Non-pigmented ciliary epithelial cell (primary cell): ENCODE data around the gene HABP4.
A peak's percentile ranks its signal among the peaks of the same experiment; 100 is the strongest.
"Not testable (repeated sequence)": the region's sequence is repeated elsewhere in the genome, so short reads cannot be mapped to it uniquely, and the experiment has no call there.

Experiments used
- DNase-seq: peaks from one replicate; pipeline ENCODE4 v3.0.0-alpha.2; 2010; ENCODE audit warnings: low read depth

HABP4 gene

DNA sequence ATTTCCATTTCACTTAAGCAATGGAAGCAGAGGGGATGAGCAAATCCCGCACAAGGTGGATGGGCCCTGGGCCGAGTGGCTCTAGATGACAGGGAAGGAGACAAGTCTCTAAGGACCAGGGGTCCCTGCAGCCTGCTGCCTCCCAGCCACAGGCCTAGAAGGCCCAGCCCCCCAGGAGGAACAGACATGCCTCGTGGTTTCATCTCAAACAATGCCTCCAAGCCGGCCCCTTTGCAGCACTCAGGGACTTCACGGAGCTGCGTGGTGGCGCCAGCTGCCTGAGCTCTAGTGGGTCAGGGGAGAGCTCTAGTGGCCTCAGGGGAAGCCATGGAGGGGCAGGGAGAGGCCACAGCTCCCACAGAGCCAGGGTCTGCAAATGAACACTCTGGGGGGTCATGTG lies 48.8 kb downstream of the HABP4 start:
- no peak for DNase-seq

DNA sequence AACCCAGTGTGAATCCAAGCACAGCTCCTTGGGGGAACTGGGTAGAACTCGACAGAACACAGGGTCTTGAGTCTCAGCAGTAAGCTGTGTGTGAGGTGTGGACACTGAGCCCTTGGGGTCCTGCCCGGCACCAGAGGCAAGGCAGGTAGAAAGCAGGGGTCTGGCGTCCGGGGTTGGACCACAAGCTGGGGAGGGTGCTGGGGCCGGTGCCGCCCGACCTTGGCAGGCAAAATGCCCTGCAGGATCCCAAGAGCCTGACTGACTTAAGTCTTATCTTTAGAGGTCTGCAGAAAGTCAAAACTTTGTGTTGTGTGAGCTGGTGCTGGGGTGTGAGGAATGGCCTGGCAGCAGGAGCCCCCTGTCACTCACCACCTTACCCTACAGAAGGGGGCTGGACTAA lies 49.3 kb downstream of the HABP4 start:
- DNase-seq: no peak

DNA sequence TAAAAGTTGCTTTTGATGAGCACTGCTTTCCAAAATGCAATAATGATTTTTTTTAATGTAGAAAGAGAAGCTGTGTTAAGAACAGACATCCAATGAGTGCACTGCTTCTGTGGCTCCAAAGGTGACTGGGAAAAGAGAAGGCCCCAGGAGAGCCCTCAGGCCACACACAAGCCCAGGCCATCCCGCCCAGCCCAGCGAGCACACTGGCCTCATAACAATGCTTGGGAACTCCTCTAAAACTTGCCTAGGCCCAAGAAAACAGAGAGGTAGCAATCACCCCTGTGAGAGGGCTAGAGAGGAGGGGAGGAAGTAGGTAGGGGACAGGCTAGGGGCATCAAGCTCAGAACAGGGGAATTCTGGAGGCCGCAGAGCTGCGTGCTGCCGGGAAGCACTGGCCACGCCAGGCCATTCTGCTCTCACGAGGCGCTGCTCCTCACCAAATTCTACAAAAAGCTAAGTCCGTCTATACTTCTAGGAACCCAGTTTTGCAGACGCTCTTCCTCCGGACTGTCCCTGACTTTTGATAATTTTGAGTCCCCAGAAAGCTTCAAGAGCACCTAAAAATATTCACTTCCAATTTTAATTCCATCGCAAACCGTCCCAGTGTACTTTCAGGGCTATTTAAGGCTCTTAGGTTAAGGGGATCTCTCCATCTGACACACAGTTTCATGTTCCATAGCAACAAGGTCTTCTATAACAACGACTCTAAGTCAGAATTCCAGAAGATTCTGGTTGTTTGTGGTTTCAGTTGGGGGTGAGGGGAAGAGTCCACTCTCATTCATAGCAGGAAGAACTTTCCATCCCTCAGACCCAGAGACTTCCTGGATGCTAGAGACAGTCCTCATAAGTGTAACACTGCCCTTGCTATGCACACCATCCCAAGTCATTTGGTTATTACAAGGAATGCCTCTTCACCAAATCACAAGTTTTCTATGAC lies 51.0 kb downstream of the HABP4 start:
- no peak for DNase-seq

DNA sequence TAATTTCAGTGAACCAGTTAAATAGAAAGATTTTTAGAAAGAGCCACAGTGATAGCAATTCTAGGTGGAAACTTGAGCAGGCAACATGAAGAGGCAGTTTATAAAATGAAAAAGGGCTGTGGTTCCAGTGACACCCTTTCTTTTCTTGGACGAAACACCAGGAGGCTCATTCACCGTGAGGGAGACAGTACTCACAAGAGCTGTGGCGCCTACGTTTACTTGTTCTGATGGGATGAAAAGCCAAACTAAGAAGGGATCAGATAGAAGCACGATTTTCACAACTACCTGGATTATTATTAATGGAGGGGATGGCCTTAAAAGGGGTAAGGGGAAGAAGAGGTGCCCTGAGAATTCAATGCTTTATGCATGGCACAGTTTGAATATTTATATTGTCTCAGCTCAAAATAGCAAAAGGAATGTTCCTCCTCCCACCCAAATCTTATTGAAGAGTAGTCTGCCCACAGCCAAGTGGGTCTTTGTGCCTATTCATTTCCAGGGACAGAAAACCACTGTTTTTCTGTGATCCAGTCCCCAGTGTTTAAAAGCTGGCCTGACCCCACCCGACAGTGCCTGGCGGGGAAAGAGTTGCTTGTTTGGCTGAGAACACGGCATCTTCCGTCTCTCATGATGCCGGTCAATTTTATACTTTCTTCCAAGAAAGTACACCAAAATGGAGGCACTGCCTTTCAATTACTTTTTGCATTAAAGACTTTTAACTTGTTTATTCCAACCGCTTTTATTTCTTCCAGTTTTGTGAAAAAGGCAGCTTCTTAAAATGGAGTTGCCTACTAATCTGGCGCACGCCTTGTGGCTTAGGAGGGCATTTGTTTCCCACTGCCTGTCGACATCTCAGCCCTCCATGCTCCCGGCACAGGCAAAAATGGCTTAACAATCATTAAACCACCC lies 51.9 kb downstream of the HABP4 start:
- DNase-seq: no peak

DNA sequence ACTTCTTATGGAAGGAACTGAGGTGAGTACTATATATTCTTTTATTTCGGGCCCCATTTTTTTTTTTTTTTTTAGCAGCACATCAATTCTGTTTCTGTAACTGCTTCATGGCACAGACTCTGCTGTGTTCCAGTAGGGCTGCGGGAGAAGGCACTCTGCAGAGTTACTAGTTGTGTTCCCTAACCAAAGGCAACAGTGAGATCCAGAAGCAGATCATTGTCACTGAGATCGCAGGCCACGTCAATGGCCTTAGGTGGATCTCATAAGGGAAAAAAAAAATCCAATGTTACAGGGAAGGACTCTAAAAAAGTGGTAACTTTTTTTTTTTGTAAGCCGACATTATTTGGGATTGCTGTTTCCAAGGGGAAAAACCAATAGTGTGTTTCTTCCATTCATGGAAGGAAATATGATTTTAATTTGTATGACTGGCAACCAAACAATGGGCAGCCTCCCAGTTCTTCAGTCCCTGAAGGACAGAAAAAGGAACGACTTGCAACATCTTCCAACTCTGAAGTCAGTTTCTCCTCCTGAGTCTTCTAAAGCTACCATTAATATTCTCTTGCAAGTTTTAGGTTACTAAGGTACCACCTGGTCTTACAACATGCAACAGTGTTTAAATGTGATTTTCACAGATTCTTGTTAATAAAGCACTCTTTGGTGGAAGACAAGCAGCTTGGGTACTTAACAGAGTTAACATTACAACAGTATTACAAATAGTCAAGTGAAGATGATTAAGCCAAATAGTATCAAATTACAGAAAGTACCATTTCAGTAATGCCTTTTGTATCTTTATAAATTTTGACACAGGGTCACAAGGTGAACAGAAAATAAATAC lies 52.8 kb downstream of the HABP4 start:
- DNase-seq: no peak

DNA sequence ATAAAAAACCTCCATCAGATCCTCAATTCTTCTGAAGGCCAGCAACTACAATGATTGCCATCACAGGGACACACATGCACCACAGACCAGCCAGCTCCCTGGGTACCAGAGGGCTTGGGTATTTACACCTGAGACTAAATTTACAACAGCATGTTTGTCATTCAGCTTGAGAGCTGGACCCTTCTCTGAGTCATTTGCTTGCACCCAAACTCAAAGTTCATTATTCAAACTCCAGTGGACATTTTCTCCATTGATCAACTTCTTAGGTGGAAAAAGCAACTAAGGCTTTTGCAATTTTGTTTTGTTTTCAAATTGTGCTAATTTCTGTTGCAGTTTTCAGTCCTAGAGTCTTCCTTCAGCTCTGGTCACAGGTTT lies 53.4 kb downstream of the HABP4 start:
- DNase-seq: not testable (repeated sequence)

DNA sequence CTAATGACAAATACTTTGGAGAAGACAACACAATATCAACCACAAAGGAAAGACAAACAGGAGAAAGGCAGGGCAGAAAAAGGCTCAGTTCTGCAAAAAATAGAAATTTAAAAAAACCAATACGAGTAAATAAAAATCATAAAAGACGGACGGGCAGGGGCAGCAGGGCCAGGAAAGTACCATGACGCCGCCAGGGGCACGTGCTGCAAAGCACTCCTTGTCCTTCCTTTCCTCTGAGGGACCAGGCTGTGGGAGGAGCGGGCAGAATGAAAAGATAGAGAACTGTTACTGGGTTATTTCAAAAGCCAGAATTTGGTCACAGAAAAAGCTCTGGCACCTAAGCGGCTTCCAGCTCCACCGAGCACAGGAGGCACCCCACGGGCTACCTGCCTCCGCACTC lies 53.9 kb downstream of the HABP4 start:
- no peak for DNase-seq

DNA sequence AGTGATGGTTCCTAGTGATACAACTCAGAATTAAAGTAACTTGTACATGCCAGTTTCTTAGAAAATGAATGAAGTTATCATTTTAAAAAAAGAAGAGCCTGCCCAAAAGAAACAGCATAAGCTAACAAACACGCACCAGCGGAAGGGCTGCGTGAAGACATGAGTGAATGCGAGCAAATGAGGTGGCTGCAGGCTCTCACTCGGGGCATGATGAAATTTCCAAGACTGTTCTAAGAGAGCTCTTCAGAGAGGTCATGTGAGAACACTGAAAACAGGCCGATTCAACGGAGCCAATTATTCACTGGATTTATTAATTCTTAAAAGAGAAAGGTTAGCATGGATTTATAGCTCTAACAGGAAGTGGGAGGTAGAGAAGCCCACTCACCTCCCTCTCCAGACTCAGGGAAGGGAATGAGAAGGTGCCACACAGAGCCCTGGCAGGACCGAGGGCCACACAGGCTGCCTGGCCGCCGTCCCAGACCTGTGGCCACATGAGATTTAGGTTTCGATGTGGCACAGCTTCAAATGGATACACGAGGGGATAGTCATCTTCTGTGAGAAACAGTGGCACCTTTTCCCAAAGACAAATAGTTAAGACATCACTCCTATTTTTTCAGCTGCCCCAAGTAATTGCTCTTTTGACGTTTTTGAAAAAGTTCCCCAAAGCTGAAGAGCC lies 55.5 kb downstream of the HABP4 start:
- no peak for DNase-seq

DNA sequence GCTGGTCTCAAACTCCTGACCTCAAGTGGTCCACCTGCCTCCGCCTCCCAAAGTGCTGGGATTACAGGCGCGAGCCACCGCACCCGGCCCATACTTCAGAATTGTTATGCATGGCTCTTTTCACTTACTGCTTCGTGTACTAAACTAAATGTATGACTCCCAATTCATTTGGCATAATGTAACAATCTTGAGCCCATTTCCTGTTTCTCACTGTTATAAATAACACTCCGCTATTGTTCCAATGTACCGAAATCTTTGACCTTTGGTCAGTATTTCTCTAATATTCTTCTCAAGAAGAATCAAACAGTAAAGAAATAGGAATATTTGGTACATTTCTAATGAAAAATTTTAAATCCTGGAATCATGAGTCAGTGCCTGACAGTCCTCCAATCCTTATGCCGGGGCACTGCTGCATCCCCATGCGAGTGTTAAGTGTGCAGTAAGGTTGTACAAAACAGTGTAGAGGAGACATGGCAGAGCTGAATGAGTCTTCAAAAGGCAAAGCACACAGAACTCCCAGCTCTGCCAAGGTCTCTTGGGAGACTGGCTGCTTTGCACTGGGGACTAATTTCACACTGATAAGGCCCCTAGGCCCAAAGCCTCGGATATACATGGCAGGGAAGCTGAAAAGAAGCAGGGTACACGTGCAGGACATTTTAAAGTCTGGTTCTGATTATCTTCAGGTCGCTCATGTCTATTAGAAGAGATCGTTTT lies 58.4 kb downstream of the HABP4 start:
- no peak for DNase-seq

DNA sequence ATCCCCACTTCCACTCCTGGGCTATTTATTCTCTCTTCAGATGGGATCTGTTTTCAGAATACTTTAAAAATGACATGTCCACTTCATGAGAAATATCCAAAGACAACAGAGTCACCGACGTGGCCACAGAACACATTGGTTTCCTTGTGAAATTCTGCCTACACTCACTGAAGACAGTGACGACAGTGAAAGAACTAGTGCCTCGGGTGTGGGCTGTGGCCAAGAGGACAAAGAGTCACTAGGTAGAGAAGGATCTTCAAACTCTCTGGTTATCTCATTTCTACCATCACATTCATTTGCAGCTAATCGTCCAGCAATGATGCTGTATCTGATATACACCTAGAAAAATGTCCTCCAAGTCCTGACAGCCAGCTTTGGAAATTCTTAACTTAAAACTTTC lies 59.1 kb downstream of the HABP4 start:
- no peak for DNase-seq

DNA sequence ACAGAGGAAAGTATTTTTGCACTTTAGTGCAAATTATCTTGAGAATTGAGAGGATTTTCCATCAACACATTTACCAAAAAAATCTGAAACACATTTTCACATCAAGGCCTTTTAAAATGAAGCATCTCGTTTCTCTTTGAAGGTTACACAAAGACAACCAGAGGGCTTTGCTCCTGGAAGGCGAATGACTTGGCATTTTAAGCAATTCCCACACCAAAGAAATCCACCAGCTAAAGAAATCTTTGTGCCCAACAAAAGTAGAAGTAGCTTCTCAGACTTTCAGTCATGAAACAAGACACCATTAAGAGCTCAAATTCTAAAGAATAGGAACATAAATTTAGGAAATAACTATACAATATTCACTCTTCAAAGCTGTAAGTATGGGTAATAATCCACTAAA lies 59.9 kb downstream of the HABP4 start:
- DNase-seq: no peak

DNA sequence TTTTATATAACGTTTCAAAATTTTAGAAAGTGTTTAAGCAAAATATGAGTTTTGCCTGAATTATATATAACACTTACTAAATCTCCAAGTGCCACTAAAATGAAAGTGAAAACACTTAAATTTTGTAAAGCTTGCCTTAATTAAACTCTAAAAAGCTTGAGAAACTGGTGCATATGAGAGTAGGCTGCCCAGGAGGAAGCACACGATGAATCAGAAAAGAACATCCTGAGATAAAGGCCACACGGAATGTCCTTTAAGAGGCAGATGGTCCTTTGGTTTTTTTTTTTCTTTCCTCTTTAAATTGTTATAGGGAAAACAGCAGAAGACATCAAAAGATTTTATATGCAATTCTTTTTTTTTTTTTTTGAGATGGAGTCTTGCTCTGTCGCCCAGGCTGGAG lies 60.3 kb downstream of the HABP4 start:
- no peak for DNase-seq

DNA sequence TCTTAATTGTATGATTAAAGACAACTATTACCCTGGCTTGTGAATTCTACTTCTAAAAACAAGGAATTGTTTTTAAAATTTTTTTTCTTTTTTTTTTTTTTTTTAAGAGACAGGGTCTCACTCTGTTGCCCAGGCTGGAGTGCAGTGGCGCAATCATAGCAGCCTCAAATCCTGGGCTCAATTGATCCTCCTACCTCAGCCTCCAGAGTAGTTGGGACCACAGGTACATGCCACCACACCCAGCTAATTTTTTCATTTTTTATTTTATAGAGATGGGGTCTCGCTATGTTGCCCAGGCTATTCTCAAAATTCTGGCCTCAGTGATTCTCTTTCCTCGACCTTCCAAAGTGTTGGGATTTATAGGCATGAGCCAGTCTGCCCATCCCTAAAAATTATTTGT lies 62.3 kb downstream of the HABP4 start:
- DNase-seq: no peak

DNA sequence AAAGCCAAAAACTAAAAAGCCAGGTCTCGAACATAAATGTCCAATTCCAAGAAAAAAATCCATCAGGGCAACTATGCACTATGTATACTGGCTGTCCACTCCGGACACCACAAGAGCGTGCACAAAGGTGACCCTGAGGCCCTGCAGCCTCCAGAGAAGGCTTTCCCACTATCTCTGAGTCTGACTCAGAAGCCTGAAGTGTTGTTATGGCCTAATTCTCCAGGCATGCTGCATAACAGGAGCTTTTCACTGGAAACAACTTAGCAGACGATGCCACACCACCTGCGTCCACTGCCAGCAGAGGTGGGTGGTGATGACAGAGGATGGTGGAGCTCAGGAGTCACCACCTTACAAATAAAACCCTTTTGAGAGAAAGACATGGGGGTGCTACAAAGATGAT lies 63.7 kb downstream of the HABP4 start:
- peak; percentile 50 for DNase-seq

DNA sequence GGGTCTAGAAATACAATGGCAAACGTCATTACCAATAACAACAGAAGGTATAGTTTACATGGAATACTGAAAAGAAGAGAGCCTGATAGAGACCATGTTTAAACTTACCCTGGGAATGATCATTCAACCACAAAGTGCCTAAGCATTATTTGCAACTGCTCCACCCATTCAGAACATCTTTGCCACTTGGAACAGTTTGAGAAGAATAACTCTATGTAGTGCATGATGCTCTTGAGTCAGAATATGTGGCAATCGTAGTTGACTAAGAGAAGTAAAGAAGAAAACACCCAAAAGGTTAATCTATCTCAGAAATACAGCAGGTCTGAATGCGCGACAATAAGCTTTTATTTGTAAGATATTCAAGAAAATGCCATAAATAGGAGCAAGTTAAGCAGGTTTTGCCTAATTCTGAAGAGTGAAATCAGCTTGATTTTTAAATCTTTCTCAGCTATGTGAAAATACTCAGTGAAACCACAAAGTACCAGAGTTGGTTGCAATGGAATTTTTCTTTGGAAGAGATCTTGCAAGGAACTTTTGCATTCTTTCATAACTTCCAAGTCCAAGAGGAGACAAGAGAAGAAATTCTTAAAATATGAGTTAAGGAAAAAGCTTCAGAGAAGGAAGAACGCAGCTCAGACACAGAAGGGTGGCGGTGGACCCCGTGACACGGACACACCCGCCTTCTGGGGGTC lies 64.3 kb downstream of the HABP4 start:
- DNase-seq: no peak

DNA sequence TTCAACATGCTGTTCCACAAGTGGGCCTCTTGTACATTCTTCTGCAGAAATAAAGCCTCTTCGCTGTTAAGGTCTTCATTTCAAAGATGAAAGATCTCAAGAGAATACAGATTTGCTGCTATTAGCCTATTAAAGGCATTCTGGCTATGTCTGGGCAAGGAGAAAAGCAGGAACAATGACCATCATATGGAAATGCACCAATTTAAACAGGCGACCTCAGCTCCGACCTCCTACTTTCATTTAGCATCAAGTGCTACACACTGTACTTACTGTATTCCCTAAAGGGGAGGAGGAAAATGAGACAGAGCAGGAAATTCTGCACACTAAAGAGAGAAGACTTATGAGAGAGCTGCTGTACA lies 64.8 kb downstream of the HABP4 start:
- DNase-seq: no peak

DNA sequence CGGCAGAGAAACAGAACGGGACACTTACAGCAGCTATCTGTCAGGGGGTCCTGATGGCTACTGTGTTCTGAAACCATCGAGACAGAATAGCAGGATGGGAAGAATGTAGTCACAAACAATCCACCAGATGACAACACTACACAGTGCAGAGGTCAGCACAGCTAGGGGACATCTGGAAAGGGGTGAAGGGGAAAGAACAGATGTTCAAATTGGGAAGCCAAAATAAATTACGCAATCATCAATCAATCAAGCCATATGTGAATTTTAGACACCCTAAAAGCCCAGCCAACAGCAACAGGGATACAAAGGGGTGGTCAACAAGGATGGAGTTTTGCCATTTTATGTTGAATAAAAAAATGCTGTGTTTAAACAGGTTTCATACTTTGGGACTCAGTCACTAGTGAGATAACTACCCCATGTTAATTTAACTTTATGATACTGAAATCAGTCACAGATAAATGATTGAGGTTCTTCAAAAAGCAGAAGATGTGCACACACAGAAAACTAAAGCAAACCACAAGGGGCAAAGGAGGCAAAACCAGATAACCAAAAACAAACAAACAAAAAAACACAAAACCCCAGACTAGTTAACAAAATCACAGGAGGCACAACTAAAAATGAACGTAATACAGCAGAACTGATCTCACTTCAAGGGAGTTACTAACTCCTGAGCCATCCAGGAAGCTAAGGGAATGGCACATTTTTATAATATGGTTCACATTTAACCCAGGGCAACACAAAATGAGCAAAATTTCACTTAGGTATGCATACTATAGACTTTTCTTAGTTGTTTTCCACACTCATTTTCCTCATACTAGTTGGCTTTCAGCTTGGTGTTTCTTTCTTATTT lies 65.9 kb downstream of the HABP4 start:
- DNase-seq: no peak

DNA sequence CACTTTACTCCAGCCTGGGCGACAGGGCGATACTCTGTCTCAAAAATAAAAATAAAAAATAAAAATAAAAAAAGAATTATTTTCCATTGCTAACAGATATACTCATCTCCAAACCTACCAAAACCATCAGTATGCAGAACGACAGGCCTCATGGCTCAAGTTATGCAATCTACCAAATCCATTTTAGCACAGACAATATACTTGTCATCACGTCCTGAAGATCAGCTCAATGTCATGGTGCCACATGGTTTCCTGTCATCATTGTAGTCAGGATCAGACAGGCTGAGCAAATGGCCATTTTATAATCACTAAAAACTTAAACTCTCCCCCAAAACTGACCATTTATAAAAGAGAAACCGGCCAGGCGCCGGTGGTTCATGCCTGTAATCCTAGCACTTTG lies 69.1 kb downstream of the HABP4 start:
- no peak for DNase-seq

DNA sequence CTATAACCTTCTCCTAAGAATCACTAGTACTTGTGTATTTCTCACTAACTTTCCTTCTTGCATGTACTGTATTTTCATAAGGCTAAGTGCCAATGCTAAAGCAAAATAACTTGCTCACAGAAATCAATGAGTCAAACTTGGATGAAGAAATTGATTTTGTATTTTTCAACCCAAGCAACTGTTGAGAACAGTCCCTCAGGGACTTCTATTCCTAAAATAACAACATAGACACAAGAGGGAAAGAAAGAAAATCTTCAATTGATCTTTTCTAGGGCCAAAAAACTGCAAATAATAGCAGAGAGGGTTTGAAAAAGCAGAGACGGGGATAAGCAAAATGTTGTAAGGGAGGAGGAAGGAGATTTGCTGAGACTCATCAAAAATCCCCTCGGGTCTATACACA lies 69.8 kb downstream of the HABP4 start:
- DNase-seq: no peak

DNA sequence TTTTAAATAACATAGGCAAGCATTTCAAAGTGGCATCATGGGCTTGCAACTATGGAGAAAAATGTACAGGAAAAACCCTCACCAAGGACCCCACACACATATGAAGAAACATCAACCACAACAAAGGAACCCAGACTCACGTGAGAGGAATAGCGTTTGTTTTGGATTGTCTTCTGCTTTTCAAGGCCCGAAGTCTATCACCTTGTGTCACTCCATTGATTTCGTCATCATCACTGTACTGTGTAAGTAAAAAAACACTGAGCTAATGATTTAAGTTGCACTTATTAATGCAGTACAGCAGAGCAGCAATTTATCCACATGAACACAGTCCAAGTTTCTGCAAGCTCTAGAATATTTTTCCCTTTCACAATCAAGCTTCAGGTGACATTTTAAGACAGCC lies 72.4 kb downstream of the HABP4 start:
- no peak for DNase-seq
